Ectodermal cell (in vitro differentiated cells): ENCODE data around the gene FABP6.

Source experiments
- H3K27ac ChIP-seq: 2 replicates; pipeline ENCODE4 v1.7.0; 2013; ENCODE audit warnings: mild to moderate bottlenecking, low read depth, low read length; ENCODE audit not compliant: insufficient read depth, poor library complexity, severe bottlenecking
- H3K27me3 ChIP-seq: 2 replicates; pipeline ENCODE4 v1.7.0; 2013; ENCODE audit warnings: mild to moderate bottlenecking, low read length; ENCODE audit not compliant: insufficient read depth, control insufficient read depth, poor library complexity, severe bottlenecking
- H3K36me3 ChIP-seq: one replicate; pipeline ENCODE4 v1.7.0; 2013; ENCODE audit warnings: low read length; ENCODE audit not compliant: control insufficient read depth, insufficient read depth
- H3K4me1 ChIP-seq: one replicate; pipeline ENCODE4 v1.7.0; 2013; ENCODE audit warnings: low read length; ENCODE audit not compliant: control insufficient read depth, insufficient read depth
- H3K4me3 ChIP-seq: 2 replicates; pipeline ENCODE4 v1.7.0; 2013; ENCODE audit warnings: low read depth, low read length, control low read depth; ENCODE audit not compliant: insufficient read depth
- H3K9me3 ChIP-seq: 2 replicates; pipeline ENCODE4 v1.7.0; 2013; ENCODE audit warnings: mild to moderate bottlenecking, low read length, moderate library complexity; ENCODE audit not compliant: control insufficient read depth
- WGBS, 2 experiments: methylation state at CpG; one replicate each; pipeline ENCODE4 v1.1.7; 2013; ENCODE audit warnings: missing lambda C conversion rate in 2 of 2; 5-methylcytosine and 5-hydroxymethylcytosine counted together

The FABP6 gene

GRCh38 chr5:160286947-160287346 is 57.6 kb downstream of the FABP6 start:
- Histone ChIP-seq H3K27me3 (no peaks in the 10 kb centered on the region), H3K27ac (peak overlapping the region; percentile 87), H3K4me1 (peaks cover 29% of the 10 kb centered on the region), H3K9me3 (no peaks in the 10 kb centered on the region), H3K4me3 (no peak overlapping the region), H3K36me3 (no peaks in the 10 kb centered on the region)
- WGBS, 2 experiments, result 61 to 69% methylated on average over 6 of the region's 6 CpGs

GRCh38 chr5:160287378-160288051 is 58.2 kb downstream of the FABP6 start:
- WGBS, 2 experiments, result 2 to 5% methylated on average over 8 of the region's 8 CpGs

More at GRCh38 chr5:160287378-160288051, 58.2 kb downstream of the FABP6 start:
- Histone ChIP-seq H3K9me3 (no peaks in the 10 kb centered on the region), H3K36me3 (no peaks in the 10 kb centered on the region), H3K4me1 (peaks cover 29% of the 10 kb centered on the region), H3K27me3 (no peaks in the 10 kb centered on the region), H3K4me3 (no peak overlapping the region), H3K27ac (peak overlapping the region; percentile 87)
